ENCODE data around the gene GRID1.
"Not testable (repeated sequence)": the region's sequence is repeated elsewhere in the genome, so short reads cannot be mapped to it uniquely, and the experiment has no call there.

GRID1 gene

DNA sequence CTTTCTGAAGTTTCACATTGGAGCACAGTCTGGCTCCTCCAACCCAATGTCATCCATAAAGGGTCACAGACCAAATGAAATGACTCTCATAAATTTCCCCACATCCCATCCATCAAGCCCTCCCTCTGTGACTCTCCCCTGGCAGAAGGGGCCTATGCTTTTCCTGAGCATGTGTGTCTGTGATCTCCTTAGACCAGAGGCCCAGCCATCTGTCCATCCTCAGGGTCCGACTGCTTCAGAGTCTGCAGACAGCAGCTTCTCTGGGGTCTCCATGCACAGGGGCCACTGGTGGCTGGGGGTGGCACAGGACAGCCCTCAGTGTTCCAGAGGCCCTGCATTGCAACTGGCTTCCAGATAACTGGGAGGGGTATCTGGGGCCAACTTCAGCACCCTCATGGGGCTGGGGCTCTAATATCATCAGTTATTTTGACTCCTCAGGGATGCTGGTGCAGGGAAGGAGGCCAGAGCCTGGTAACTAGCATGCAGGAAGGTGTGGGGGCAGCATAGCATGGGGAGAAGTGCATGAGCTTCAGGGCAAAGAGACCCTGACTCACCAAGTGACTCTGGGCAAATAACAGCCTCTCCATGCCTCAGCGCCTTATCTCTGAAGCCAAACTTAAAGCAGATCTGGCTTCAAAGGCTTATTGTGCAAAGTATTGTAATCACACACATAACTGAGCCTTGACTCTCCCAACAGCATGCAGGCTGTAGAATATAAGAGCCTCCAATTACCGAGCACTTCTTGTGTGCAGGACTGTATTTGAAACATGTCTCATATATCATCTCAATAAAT is 266.9 kb downstream of the GRID1 start:
- TF ChIP-seq GATA1 (IDR thresholded peaks at IDR 0.05; ENCODE audit: low read depth, low read length): no peak
- TF ChIP-seq POLR2A (IDR thresholded peaks at IDR 0.05; ENCODE audit: low read length): no peak
- no peak for DNase-seq

DNA sequence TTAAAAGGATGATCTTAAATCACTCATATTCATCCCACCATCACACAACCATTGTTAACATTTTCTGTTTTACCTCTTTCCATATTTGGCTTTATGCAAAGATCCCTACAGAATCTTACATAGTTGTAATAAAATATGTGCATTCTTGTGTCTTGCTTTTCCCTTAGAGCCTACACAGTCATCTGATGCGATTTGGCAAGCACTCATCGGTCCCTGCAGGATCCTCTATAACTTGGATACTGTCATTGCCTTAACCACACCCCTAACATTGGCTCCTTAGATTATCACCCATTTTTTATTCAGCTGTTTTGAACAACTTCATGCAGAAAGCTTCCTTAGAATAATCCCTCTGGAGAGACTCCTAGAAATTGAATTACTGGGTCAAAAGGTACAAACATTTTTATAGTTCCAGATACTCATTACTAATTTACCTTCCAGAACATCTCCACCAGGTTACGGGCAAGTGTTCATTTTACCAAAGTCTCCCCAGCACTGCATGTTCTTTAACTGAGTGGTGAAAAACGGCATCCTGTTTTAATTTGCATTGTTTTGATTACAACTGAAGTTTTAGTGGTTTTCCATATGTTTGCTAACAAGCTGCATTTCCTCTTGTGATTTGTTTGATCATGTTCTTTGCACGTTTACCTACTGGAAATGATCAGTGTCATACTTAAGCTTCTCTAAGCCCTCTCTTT is 268.3 kb downstream of the GRID1 start:
- no peak for DNase-seq
- no peak for TF ChIP-seq GATA1 (IDR thresholded peaks at IDR 0.05; ENCODE audit: low read depth, low read length)
- no peak for TF ChIP-seq POLR2A (IDR thresholded peaks at IDR 0.05; ENCODE audit: low read length)

DNA sequence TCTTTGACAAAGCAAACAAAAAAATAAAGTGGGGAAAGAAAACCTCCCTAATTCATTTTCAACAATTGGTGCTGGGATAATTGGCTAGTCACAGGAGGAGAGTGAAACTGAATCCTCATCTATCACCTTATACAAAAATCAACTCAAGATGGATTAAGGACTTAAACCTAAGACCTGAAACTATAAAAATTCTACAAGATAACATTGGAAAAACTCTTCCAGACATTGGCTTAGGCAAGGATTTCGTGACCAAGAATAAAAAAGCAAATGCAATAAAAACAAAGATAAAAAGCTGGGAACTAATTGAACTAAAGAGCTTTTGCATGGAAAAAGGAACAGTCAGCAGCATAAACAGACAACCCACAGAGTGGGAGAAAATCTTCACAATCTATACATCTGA is 271.5 kb downstream of the GRID1 start:
- not testable (repeated sequence) for DNase-seq

DNA sequence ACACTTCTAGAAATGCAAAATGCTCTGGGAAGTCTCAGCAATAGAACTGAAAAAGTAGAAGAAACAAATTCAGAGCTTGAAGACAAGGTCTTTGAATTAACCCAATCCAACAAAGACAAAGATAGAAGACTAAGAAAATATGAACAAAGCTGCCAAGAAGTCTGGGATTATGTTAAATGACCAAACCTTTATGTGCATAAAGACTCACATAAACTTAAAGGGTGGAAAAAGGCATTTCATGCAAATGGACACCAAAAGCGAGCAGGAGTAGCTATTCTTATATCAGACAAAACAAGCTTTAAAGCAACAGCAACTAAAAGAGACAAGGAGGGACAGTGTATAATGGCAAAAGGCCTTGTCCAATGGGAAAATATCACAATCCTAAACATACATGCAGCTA is 274.3 kb downstream of the GRID1 start:
- DNase-seq: not testable (repeated sequence)

DNA sequence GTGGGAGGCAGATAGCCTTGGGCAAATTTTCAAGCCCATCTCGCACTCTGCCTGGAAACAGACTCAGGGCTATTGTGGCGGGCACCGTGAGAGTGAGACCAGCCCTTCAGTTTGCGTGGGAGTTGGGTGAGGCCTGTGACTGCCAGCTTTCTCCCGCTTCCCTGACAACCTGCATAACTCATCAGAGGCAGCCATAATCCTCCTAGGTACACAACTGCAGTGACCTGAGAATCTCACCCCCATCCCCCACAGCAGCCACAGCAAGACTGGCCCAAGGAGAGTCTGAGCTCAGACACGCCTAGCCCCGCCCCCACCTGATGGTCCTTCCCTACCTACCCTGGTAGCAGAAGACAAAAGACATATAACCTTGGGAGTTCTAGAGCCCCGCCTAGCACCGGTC is 275.4 kb downstream of the GRID1 start:
- TF ChIP-seq GATA1 (IDR thresholded peaks at IDR 0.05; ENCODE audit: low read depth, low read length) (no peak), POLR2A (IDR thresholded peaks at IDR 0.05; ENCODE audit: low read length) (no peak)
- no peak for DNase-seq

DNA sequence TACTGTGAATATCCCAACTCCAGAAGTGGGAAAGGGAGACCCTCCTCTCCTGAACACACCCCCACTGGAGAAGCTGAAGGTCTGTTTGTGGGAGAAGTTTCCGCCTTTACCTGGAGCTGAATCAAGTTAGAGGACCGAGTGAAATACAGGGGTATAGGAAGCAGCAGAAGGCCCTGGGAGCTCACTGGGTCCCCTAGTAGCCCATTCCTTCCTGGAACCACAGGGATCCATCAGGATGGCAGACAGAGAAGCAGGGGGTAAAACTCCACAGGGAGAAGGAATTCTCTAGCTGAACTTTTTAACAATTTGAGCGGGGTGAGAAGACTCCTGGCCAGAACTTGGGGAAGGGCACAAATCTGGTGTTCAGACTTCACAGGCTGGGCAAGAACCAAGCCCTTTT is 275.8 kb downstream of the GRID1 start:
- DNase-seq: no peak
- TF ChIP-seq POLR2A (IDR thresholded peaks at IDR 0.05; ENCODE audit: low read length) (no peak), GATA1 (IDR thresholded peaks at IDR 0.05; ENCODE audit: low read depth, low read length) (no peak)

DNA sequence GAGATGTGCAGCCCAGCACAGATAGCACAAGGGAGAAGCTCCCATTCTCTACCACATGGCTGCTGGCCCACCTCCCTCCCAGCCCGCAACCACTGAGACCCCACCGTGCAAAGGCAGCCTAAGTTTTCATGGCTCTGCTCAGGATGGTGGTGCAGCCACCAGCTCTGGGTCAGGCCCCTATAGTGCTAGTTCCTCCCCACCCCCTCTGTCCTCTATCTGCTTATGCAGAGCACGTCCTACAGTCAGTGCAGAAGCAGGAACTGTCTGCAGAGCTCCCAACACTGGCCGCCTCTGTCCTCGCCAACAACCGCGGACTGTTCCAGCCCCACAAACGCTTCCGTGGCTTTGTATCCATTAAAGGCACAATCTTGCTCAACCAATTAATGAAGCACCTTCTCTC is 278.9 kb downstream of the GRID1 start:
- no peak for TF ChIP-seq POLR2A (IDR thresholded peaks at IDR 0.05; ENCODE audit: low read length)
- no peak for TF ChIP-seq GATA1 (IDR thresholded peaks at IDR 0.05; ENCODE audit: low read depth, low read length)
- DNase-seq: no peak

DNA sequence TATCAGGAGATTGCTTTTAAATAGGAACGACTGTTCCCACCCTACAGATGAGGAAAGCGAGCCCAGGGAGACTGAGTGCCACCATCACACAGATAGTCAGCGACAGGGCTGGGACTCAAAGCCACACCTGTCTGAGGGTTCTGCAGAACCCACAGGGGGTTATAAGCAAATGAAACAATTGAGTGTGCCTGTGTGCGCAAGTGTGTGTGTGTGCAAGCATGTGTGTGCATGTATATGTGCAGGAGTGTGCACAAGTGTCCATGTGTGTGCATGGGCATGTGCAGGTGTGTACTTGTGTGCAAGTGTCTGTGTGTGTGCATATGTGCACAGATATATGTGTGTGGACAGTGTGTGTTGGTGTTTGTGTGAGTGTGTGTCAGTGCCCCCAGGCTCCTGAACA is 280.2 kb downstream of the GRID1 start:
- TF ChIP-seq GATA1 (IDR thresholded peaks at IDR 0.05; ENCODE audit: low read depth, low read length): no peak
- no peak for TF ChIP-seq POLR2A (IDR thresholded peaks at IDR 0.05; ENCODE audit: low read length)

DNA sequence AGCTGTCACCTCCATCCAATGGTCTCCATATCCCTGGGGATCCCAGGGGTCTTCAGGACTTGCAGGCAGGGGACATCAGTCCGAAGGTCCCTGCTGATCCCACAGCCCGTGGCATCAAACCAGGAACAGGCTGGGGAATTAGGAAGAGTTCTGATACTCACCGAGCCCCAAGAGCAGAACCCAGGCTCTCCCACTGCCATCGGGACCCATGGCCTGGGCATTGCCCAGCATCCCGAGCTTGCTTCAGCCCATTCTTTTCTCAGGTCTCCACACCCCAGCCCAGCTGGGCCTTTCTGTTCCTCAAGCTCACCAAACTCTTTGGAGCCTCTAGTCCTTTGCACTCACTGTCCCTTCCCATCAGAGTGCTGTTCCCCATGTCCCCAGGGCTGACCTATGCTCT is 280.9 kb downstream of the GRID1 start:
- TF ChIP-seq GATA1 (IDR thresholded peaks at IDR 0.05; ENCODE audit: low read depth, low read length) (no peak), POLR2A (IDR thresholded peaks at IDR 0.05; ENCODE audit: low read length) (no peak)
- DNase-seq: no peak

More for the DNA sequence above, 280.2 kb downstream of the GRID1 start:
- DNase-seq: no peak

DNA sequence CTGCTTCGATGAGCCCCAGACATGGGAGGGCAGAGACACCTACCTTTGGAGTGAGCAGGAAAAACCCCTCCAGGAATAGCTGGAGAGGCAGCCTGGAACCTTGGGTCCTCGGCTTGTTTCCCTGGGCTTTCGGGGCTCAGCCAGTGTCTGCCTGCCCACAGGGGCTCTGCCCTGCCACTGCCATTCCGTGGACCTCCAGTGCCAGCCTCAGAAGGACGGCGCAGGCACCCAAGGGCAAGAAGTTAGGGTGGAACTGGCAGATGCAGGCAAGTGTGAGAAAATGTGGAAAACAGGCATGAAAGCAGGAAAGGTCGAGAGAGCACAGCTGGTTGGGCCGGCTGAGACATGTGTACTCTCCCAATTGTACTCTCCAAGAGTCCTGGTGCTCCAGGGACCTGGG is 281.5 kb downstream of the GRID1 start:
- TF ChIP-seq POLR2A (IDR thresholded peaks at IDR 0.05; ENCODE audit: low read length): no peak
- TF ChIP-seq GATA1 (IDR thresholded peaks at IDR 0.05; ENCODE audit: low read depth, low read length): no peak
- no peak for DNase-seq

DNA sequence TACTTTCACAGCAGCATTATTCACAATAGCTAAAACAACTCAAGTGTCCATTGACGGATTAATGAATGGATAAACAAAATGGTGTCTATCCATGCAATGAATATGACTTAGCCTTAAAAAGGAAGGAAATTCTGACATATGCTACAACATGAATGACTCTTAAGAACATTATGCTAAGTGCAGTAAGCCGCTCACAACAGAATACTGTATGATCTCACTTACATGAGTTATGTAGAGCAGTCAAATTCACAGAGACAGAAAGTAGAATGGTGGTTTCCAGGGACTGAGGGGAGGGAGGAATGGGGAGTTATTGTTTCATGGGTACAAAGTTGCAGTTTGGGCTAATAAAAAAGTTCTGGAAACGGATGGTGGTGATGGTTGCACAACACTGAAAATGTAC is 282.0 kb downstream of the GRID1 start:
- no peak for DNase-seq
- TF ChIP-seq POLR2A (IDR thresholded peaks at IDR 0.05; ENCODE audit: low read length): no peak

DNA sequence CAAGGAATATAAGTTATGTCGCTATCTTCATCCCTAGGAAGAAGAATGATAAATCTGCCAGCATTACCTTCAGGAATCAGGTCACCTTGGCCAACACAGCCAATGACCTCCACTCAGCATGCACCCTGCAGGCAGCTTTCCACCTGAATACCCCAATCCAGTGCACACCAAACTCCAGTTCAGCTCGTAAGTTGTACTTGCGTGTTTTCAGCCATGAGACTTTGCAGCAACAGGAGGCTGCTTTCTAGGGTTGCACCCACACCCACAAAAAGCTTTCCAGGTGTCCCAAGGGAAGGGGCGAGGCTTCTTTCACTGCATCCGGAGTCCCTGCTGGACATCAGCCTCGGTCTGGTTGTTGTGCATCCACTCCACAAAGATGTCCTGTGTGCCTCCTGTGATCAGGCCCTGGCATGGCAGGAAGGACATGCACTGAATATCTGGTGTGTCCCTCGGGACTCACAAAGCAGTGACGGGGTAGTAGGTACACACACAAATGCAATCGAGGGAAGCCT is 282.9 kb downstream of the GRID1 start:
- no peak for TF ChIP-seq GATA1 (IDR thresholded peaks at IDR 0.05; ENCODE audit: low read depth, low read length)
- no peak for TF ChIP-seq POLR2A (IDR thresholded peaks at IDR 0.05; ENCODE audit: low read length)

DNA sequence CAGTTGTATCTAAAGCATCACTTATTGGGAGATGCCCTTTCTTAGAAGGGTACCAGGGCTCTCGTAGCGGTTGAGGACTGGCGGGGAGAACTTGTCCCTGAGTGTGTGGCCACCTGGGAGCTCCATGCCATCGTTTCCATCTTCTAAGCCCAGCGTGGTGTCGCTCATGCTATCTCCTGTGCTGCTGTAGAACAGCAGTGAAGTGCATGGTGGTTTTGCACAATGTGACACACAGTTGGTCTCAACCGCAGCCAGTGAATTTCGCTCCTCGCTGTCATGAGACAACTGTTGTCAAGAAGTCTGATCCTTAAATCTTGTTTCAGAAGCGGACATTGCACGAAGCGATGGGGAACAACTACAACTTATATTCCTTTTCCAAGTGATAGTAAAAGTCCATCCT is 283.4 kb downstream of the GRID1 start:
- TF ChIP-seq GATA1 (IDR thresholded peaks at IDR 0.05; ENCODE audit: low read depth, low read length): no peak
- no peak for TF ChIP-seq POLR2A (IDR thresholded peaks at IDR 0.05; ENCODE audit: low read length)
- no peak for DNase-seq

More for the DNA sequence above, 282.9 kb downstream of the GRID1 start:
- DNase-seq: no peak

DNA sequence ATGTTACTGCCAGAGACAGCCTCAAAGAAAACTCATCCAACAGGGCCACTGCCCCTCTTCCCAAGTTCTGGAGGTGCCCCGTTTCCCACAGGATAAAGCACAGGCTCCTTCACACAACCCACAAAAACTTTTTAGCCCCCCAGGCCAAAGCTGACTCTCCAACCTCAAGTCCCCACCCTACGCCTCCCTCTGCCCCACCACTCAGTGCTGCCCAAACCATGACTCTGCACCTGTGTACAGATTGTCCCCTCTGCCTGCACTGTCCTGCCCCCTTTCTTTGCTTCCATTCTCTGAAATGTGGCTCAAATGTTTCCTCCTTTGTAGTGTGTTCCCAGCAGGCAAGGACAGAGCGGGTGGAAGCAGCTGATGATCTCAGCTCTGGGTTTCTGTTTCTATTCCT is 284.0 kb downstream of the GRID1 start:
- TF ChIP-seq GATA1 (IDR thresholded peaks at IDR 0.05; ENCODE audit: low read depth, low read length) (no peak), POLR2A (IDR thresholded peaks at IDR 0.05; ENCODE audit: low read length) (no peak)
- no peak for DNase-seq

DNA sequence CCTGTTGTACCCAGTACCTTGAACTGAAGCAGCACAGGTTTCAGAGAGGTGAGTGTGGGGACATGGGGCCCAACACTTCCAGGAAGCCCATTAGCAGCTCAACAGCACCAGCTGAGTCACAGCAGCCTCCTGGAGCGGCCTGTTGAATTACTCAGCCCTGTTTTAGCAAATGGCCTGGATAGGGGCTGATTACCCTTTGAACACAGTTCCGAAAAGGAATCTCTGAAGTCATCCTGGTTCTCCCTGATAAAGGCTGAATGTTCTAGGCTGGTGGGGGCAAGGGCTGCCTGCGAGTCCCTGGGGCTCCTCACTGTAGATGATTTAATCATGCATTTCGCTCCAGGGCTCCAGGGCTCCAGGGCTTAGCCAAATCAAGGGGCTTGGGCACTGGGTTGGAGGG is 287.5 kb downstream of the GRID1 start:
- no peak for DNase-seq
- TF ChIP-seq POLR2A (IDR thresholded peaks at IDR 0.05; ENCODE audit: low read length) (no peak), GATA1 (IDR thresholded peaks at IDR 0.05; ENCODE audit: low read depth, low read length) (no peak)

Data from erythroblast (primary cell).